ENCODE results near the gene COL25A1.

COL25A1 gene

GRCh38 chr4:109043286-109043685 is 259.2 kb downstream of the COL25A1 start:
- no peak overlapping the region for H3K4me2 ChIP-seq (ENCODE audit: low read length)
- H3K9me3 ChIP-seq (ENCODE audit: insufficient read depth, low read length): no peaks in the 10 kb centered on the region
- H3K27ac ChIP-seq (ENCODE audit: low read length): no peak overlapping the region
- H2AFZ ChIP-seq (ENCODE audit: low read depth, low read length): no peak overlapping the region
- no peaks in the 10 kb centered on the region for H3K36me3 ChIP-seq (replicated peaks; ENCODE audit: low read depth, low read length)
- H3K9ac ChIP-seq (ENCODE audit: low read length): no peak overlapping the region
- H3K79me2 ChIP-seq (ENCODE audit: low read length): no peaks in the 10 kb centered on the region
- no peak overlapping the region for H3K4me3 ChIP-seq (ENCODE audit: low read length)
- no peaks in the 10 kb centered on the region for H4K20me1 ChIP-seq (ENCODE audit: insufficient read depth, low read length)
- H3K27me3 ChIP-seq (ENCODE audit: low read depth, low read length): no peaks in the 10 kb centered on the region
- TF ChIP-seq EZH2phosphoT487 (IDR thresholded peaks at IDR 0.05; ENCODE audit: low read depth): no peak
- no peaks in the 10 kb centered on the region for H3K4me1 ChIP-seq (ENCODE audit: low read length)

- Histone ChIP-seq H3K79me2 (ENCODE audit: low read length) (no peaks in the 10 kb centered on the region), H3K9ac (ENCODE audit: low read length) (no peak overlapping the region), H3K4me3 (ENCODE audit: low read length) (no peak overlapping the region), H4K20me1 (ENCODE audit: insufficient read depth, low read length) (no peaks in the 10 kb centered on the region), H3K4me2 (ENCODE audit: low read length) (no peak overlapping the region), H3K27me3 (ENCODE audit: low read depth, low read length) (no peaks in the 10 kb centered on the region), H3K9me3 (ENCODE audit: insufficient read depth, low read length) (no peaks in the 10 kb centered on the region), H3K27ac (ENCODE audit: low read length) (no peak overlapping the region), H3K4me1 (ENCODE audit: low read length) (no peaks in the 10 kb centered on the region), H2AFZ (ENCODE audit: low read depth, low read length) (no peak overlapping the region), H3K36me3 (replicated peaks; ENCODE audit: low read depth, low read length) (no peaks in the 10 kb centered on the region)
- TF ChIP-seq EZH2phosphoT487 (IDR thresholded peaks at IDR 0.05; ENCODE audit: low read depth) (no peak), CTCF (IDR thresholded peaks at IDR 0.05; ENCODE audit: low read depth, low read length) (no peak)
These were observed 260.7 kb downstream of the COL25A1 start for GRCh38 chr4:109041463-109042360.

- TF ChIP-seq EZH2phosphoT487 (IDR thresholded peaks at IDR 0.05; ENCODE audit: low read depth) (no peak), CTCF (IDR thresholded peaks at IDR 0.05; ENCODE audit: low read depth, low read length) (no peak)
- no peaks in the 10 kb centered on the region for H3K9me3 ChIP-seq (ENCODE audit: insufficient read depth, low read length)
- no peak overlapping the region for H3K9ac ChIP-seq (ENCODE audit: low read length)
- no peaks in the 10 kb centered on the region for H3K79me2 ChIP-seq (ENCODE audit: low read length)
- H3K4me2 ChIP-seq (ENCODE audit: low read length): no peak overlapping the region
- H3K27me3 ChIP-seq (ENCODE audit: low read depth, low read length): no peaks in the 10 kb centered on the region
- no peaks in the 10 kb centered on the region for H3K36me3 ChIP-seq (replicated peaks; ENCODE audit: low read depth, low read length)
- H3K4me1 ChIP-seq (ENCODE audit: low read length): no peaks in the 10 kb centered on the region
- H3K4me3 ChIP-seq (ENCODE audit: low read length): no peak overlapping the region
- H4K20me1 ChIP-seq (ENCODE audit: insufficient read depth, low read length): no peaks in the 10 kb centered on the region
- no peak overlapping the region for H2AFZ ChIP-seq (ENCODE audit: low read depth, low read length)
- no peak overlapping the region for H3K27ac ChIP-seq (ENCODE audit: low read length)
These were observed 262.0 kb downstream of the COL25A1 start for GRCh38 chr4:109040441-109040840.

DNA sequence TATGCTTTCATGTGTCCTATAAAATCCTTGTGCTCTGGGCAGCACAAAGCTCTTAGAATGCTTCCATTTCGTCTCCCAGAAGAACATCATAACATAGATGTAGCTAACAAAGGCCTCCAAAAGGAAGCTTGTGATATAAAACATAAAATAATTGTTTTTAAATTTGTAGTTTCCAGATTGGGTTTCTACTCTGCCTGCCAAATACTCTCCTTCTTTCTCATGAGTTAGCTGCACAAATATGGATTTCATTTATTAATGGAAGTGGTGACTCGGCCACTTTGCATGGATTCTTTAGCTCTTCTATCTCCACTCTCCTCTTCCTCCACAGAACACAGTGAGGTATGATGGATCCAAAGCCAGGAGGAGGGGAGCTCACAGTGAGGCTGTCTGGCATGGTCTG is 265.4 kb downstream of the COL25A1 start:
- H3K9me3 ChIP-seq (ENCODE audit: insufficient read depth, low read length): no peaks in the 10 kb centered on the region
- H4K20me1 ChIP-seq (ENCODE audit: insufficient read depth, low read length): no peaks in the 10 kb centered on the region
- no peaks in the 10 kb centered on the region for H3K27me3 ChIP-seq (ENCODE audit: low read depth, low read length)
- no peaks in the 10 kb centered on the region for H3K36me3 ChIP-seq (replicated peaks; ENCODE audit: low read depth, low read length)
- no peaks in the 10 kb centered on the region for H3K4me1 ChIP-seq (ENCODE audit: low read length)
- H3K4me2 ChIP-seq (ENCODE audit: low read length): no peak overlapping the region
- H3K9ac ChIP-seq (ENCODE audit: low read length): no peak overlapping the region
- no peak overlapping the region for H3K4me3 ChIP-seq (ENCODE audit: low read length)
- H3K27ac ChIP-seq (ENCODE audit: low read length): no peak overlapping the region
- no peak overlapping the region; the same call in 1 of the 2 replicates for H2AFZ ChIP-seq (ENCODE audit: low read depth, low read length)
- H3K79me2 ChIP-seq (ENCODE audit: low read length): no peaks in the 10 kb centered on the region
- TF ChIP-seq CTCF (IDR thresholded peaks at IDR 0.05; ENCODE audit: low read depth, low read length) (no peak), EZH2phosphoT487 (IDR thresholded peaks at IDR 0.05; ENCODE audit: low read depth) (no peak)
